Activated naive CD4-positive, alpha-beta T cell treated with Interleukin-2 at 50 U/mL for 16 hours (primary cell): Measurements from ENCODE around the gene RAB3B.
"Not testable (repeated sequence)": the region's sequence is repeated elsewhere in the genome, so short reads cannot be mapped to it uniquely, and the experiment has no call there.

Experiments
- DNase-seq: peaks from one replicate; pipeline ENCODE4 v3.0.0-alpha.2; 2020

Gene RAB3B

DNA sequence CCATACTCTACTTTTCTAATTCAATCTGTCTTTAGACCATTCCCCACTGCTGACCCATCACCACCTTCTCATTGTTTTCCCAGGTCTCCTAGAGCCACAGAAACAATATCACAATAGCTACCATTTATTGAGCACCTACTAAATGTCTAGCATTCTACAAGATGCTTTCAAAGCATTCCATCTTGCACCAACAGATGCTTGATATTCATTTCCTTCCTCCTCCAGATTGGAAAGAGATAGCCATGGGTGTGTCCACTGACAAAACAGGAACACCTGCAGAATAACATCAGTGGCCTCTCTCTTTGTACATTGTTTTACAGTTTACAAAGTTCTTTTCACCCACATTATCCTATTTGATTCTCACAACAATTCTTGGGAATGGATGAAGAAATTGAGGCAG lies 2.2 kb downstream of the RAB3B start:
- DNase-seq = no peak

- no peak for DNase-seq
Observed at GRCh38 chr1:51986718-51987117, 3.8 kb downstream of the RAB3B start.

DNA sequence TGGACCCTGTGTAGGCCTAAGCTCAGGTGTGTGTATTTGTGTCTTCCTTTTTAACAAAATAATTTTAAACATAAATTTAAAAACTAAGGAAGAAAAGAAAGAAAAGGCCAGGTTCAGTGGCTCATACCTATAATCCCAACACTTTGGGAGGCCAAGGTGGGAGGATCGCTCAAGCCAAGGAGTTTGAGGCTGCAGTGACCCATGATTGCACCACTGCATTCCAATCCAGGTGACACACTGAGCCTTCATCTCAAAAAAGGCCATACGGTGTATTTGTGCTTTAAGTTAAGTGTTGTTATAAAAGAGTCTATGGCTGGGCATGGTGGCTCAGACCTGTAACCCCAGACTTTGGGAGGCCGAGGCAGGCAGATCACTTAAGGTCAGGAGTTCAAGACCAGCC lies 8.3 kb downstream of the RAB3B start:
- no peak for DNase-seq

DNA sequence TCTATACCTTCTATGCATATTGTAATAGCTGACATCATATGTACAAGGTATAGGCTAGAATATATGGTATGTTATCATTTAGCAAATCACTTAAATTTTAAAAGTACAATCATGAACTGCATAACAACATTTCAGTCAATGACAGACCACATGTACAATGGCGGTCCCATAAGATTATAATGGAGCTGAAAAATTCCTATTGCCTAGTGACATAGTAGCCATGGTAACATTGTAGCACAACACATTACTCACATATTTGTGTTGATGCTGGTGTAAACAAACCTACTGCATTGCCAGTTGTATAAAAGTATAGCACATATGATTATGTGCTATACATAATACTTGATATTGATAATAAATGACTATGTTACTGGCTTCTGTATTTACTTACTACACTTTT lies 8.9 kb downstream of the RAB3B start:
- no peak for DNase-seq

GRCh38 chr1:51978099-51978498 lies 12.4 kb downstream of the RAB3B start:
- DNase-seq = no peak

- DNase-seq = no peak
Observed at GRCh38 chr1:51976846-51977602, 13.5 kb downstream of the RAB3B start.

DNA sequence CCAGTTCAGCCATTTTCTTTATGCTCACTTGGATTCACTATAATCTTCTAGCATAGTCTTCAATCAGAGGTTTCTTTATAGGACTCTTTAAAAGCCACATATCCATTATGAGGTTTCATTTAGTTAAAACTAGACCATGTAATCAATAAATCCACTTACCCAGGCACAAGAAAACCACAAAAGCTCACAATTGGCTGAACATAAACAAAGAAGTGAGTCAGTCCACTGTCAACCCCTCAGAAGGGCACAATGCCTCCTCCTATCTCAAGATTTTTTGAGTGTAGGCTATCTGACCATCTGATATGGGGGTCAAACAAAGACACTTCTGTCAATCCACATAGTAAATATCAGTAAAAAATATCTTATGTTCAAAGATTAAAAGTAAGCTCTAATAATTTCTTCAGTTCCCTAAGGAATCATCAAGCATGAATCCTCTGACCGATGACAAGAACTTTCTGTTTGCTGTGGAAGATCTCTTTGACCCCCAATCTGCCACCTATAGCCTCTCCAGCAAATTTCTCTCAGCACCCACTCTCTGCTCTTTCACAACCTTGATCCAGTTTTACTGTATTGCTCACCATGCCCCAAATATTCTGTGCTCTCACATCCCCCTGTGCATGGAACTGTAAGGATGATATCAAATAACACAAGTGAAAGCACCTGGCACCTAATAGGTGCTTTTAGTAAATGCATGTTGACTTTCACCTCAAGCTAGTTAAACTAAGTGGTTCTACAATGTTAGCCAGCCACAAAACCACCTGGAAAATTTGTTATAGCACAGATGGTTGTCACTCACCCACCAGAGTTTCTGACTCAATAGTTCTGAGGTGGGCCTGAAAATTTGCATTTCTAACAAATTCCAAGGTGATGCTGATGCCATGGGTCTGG lies 16.7 kb downstream of the RAB3B start:
- DNase-seq = no peak

DNA sequence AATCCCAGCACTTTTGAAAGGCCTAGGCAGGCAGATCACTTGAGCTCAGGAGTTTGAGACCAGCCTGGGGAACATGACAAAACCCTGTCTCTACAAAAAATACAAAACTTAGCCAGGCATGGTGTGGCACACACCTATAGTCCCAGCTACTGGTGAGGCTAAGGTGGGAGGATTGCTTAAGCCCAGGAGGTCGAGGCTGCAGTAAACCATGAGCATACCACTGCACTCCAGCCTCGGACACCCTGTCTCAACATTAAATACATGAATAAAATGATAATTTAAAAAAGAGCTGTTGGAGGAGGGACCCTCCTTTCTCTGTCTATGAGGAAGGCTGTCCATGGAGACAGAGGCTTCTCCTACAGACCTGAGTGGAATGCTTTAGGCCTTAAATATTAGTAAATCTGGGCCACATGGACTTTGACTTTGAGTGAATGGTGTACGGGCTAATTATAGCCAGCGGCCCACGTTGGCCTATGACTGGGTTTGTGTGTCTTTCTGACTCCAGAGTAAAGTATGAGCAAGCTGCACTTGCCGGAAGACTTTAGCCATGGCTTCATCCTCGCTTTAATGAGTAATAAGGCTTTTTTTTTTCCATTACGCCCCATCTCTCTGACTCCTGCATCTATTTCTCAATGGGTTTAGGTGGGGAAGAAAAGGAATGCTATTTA lies 21.3 kb downstream of the RAB3B start:
- no peak for DNase-seq

GRCh38 chr1:51968632-51969031 lies 21.9 kb downstream of the RAB3B start:
- no peak for DNase-seq

GRCh38 chr1:51967213-51967791 lies 23.2 kb downstream of the RAB3B start:
- not testable (repeated sequence) for DNase-seq

DNA sequence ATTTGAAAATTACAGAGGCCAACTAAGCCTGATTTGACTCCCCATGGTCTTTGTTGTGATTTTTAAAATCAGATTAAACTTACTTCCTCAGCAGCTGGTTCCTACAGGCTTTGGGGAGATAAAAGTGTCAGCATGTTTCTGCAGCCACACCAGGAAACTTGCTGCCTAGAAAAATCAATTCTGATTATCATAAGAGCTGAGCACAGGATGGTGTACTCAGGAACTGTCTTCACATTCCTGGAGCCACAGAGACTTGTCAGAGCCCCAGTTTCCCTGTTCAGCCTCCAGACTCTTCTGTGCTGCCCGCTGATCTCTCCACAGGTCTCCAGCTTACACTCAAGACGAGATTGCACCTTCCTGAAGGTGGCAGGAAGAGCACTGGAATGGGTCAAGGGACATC lies 23.9 kb downstream of the RAB3B start:
- DNase-seq = no peak

- DNase-seq = no peak
Observed at GRCh38 chr1:51964309-51964696, 26.2 kb downstream of the RAB3B start.

DNA sequence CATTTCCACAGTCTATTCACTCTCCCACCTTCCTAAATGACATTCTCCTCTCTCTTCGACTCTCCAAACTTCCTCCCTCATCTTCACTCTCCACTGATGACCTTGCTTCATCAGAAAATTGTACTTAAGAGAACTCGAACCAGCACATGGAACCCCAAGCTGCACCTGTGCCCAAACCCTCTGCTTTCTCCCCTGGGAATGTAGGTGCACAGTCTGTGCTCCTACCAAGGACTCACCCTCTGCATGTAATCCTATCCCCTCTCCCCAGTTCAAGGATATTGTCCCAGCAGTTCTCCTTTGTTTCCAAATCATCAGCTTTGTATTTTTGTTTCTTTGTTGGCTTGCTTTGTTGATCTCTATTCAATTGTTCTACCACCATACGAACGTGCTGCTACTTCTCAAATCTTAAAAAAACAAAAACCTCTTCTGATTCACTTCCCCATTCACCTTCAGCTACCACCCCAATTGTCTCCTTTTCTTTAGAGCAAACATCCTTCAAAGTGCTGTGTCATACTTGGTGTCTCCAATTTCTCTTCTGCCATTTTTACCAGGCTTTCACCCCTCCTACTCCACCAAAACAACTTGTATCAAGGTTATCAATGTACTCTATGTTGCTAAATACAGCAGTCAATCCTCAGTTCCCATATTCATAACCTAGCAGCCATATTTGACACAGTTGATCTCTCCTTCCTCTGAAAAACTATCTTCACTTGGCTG lies 26.8 kb downstream of the RAB3B start:
- DNase-seq = no peak

DNA sequence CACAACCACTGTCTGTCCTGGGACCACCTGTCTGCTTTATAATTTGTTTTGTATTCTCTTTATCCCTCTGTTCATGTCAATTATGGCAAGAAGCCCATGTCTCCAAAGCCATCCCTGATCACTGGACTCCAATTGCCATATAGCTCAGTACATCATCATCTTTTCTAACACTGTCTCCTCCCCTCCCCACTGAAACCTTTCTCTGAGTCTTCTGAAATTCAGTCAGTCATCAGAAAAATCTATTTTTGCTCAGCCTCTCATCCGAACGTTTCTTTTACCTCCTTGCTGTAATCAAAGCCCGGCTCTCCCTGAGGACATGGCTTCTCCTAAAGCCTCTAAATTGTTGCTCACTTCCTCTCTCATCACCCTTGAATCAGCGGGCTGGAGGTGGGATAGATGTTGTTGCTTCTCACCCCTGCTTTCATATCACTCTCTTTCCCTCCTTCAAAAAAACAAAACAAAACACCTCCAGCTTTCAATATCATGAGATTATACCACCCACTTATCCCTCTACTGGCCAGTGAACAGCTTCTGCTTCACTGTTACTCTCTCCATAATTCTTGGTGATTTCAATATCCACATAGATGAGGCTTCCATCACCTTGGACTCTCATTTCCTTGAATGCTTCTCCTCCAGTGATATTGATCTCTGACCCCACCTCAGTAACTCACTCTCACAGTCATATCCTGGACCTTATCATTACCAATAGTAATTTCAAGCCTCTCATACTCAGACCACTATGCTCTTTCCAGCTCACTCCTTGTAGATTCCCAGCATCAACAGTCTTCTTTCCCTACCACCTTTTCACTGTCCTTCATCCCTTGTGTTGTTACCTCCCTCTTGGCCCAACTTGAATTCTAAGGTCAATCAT lies 27.8 kb downstream of the RAB3B start:
- no peak for DNase-seq

GRCh38 chr1:51961954-51962353 lies 28.5 kb downstream of the RAB3B start:
- DNase-seq = no peak

- DNase-seq = no peak
Observed at GRCh38 chr1:51961231-51961630, 29.3 kb downstream of the RAB3B start.

GRCh38 chr1:51960262-51960661 lies 30.2 kb downstream of the RAB3B start:
- no peak for DNase-seq

- no peak for DNase-seq
Observed at GRCh38 chr1:51958824-51959223, 31.7 kb downstream of the RAB3B start.

DNA sequence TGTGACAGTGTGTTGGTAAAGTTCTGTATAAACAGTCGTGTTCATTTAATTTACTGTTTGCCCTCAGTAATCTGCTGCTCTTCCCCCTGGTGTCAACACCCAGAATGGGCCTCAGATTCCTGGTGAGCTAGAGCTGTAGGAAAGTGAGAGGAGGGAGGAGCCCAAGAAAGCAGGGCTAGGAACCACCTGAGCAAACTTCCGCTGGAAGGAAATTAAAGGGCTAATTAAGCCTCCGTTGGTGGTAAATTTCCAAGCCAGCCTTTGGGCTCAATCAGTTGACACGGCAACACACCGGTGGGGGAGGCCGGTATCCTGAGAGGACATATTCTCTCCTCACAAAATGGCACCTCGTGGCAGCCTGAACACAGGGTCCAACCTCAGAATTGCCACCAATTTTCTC lies 32.9 kb downstream of the RAB3B start:
- DNase-seq = no peak

DNA sequence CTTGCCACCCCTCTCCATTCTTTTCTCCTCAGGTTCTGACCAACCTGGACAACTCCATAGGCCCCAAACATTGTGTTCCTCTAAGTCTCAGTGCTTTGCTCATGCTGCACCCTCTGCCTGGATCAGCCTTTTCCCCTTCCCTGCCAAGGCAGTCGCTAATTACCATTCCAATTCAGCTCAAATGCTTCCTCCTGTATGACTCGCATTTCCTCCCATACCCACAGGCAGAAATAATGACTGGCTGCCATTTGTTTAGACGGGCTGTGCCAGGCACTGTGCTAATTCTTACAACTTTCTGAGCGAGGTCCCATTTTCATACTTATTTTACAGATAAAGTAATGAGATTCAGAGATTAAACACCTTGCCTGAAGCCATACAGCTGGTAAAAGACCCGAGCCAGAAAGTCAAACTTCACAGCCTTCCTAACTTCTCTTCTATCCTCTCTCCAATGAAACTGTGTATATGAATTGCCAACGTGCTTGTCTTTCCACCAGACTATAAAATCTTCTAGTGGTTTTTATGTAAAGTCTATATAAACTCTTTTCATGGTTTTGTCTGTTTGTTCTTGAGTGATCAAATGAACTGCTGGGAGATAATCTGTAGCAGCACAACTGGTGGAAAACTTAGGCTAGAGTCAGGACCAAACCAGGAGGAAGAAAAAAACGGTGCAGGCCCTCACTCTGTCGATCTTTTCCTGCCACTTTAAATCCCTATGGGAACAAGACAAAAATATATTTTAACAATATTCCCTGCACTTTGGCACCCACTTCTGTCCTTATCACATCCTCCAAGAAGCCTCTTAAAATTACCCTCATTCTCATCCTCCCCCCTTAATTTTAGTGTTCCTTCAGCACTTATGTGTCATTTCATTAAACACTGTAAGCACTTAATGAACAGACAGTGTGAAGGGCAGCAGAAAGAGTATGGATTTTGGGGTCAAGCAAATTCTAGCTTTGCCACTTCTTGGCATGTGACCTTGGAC lies 33.7 kb downstream of the RAB3B start:
- DNase-seq = no peak
